ENCODE measurements around the gene TNRC18. TPM values are rescaled to one million over a fixed set of nuclear protein-coding genes. Genes with fewer than 3 reads are reported as not detected.

The TNRC18 gene
- total RNA-seq, 1 experiment from 2014 or later, result 10.2 TPM

- no peaks in the 10 kb centered on the region for H3K36me3 ChIP-seq (ENCODE audit: insufficient read depth, low read length)
- no peaks in the 10 kb centered on the region for H3K9me2 ChIP-seq (replicated peaks; ENCODE audit: insufficient read depth, low read length)
- H3K4me3 ChIP-seq (ENCODE audit: low read length), result no peak overlapping the region
- H3K9ac ChIP-seq (ENCODE audit: low read length), result no peak overlapping the region
- no peaks in the 10 kb centered on the region for H4K20me1 ChIP-seq (ENCODE audit: insufficient read depth, low read depth, low read length)
- H3K27me3 ChIP-seq (ENCODE audit: low read length), result no peaks in the 10 kb centered on the region
- H3K79me2 ChIP-seq (ENCODE audit: low read length), result no peaks in the 10 kb centered on the region
- H3K4me2 ChIP-seq (ENCODE audit: low read depth, low read length, poor library complexity, severe bottlenecking), result no peak overlapping the region
- H3K9me3 ChIP-seq (ENCODE audit: low read length), result no peaks in the 10 kb centered on the region
- H3K27ac ChIP-seq (ENCODE audit: low read length), result no peak overlapping the region
- no peak for DNase-seq
- H2AFZ ChIP-seq (ENCODE audit: low read length), result no peak overlapping the region
- H3K4me1 ChIP-seq (ENCODE audit: low read length), result no peaks in the 10 kb centered on the region
Measured at GRCh38 chr7:5408777-5409176, 14.9 kb downstream of the TNRC18 start.

GRCh38 chr7:5406957-5407945, 16.4 kb downstream of the TNRC18 start:
- no peaks in the 10 kb centered on the region for H3K9me3 ChIP-seq (ENCODE audit: low read length)
- no peak overlapping the region for H3K4me3 ChIP-seq (ENCODE audit: low read length)
- no peaks in the 10 kb centered on the region for H3K79me2 ChIP-seq (ENCODE audit: low read length)
- H4K20me1 ChIP-seq (ENCODE audit: insufficient read depth, low read depth, low read length), result no peaks in the 10 kb centered on the region
- no peaks in the 10 kb centered on the region for H3K36me3 ChIP-seq (ENCODE audit: insufficient read depth, low read length)
- no peak overlapping the region for H3K9ac ChIP-seq (ENCODE audit: low read length)
- no peaks in the 10 kb centered on the region for H3K4me1 ChIP-seq (ENCODE audit: low read length)
- H2AFZ ChIP-seq (ENCODE audit: low read length), result no peak overlapping the region
- no peaks in the 10 kb centered on the region for H3K9me2 ChIP-seq (replicated peaks; ENCODE audit: insufficient read depth, low read length)
- H3K4me2 ChIP-seq (ENCODE audit: low read depth, low read length, poor library complexity, severe bottlenecking), result no peak overlapping the region
- H3K27ac ChIP-seq (ENCODE audit: low read length), result no peak overlapping the region
- no peak for DNase-seq
- no peaks in the 10 kb centered on the region for H3K27me3 ChIP-seq (ENCODE audit: low read length)

- Histone ChIP-seq H3K9ac (ENCODE audit: low read length) (no peak overlapping the region), H3K4me3 (ENCODE audit: low read length) (no peak overlapping the region), H3K9me3 (ENCODE audit: low read length) (no peaks in the 10 kb centered on the region), H3K79me2 (ENCODE audit: low read length) (no peaks in the 10 kb centered on the region), H3K4me1 (ENCODE audit: low read length) (no peaks in the 10 kb centered on the region), H3K4me2 (ENCODE audit: low read depth, low read length, poor library complexity, severe bottlenecking) (no peak overlapping the region), H3K27ac (ENCODE audit: low read length) (no peak overlapping the region), H2AFZ (ENCODE audit: low read length) (no peak overlapping the region), H4K20me1 (ENCODE audit: insufficient read depth, low read depth, low read length) (no peaks in the 10 kb centered on the region), H3K27me3 (ENCODE audit: low read length) (no peaks in the 10 kb centered on the region), H3K9me2 (replicated peaks; ENCODE audit: insufficient read depth, low read length) (no peaks in the 10 kb centered on the region), H3K36me3 (ENCODE audit: insufficient read depth, low read length) (no peaks in the 10 kb centered on the region)
- DNase-seq, result no peak
Measured at GRCh38 chr7:5404421-5404826, 19.2 kb downstream of the TNRC18 start.

GRCh38 chr7:5403442-5403841, 20.2 kb downstream of the TNRC18 start:
- H4K20me1 ChIP-seq (ENCODE audit: insufficient read depth, low read depth, low read length), result no peaks in the 10 kb centered on the region
- no peaks in the 10 kb centered on the region for H3K9me2 ChIP-seq (replicated peaks; ENCODE audit: insufficient read depth, low read length)
- H3K27me3 ChIP-seq (ENCODE audit: low read length), result no peaks in the 10 kb centered on the region
- no peaks in the 10 kb centered on the region for H3K79me2 ChIP-seq (ENCODE audit: low read length)
- no peaks in the 10 kb centered on the region for H3K9me3 ChIP-seq (ENCODE audit: low read length)
- no peak overlapping the region for H3K4me2 ChIP-seq (ENCODE audit: low read depth, low read length, poor library complexity, severe bottlenecking)
- no peaks in the 10 kb centered on the region for H3K36me3 ChIP-seq (ENCODE audit: insufficient read depth, low read length)
- no peak for DNase-seq
- no peaks in the 10 kb centered on the region for H3K4me1 ChIP-seq (ENCODE audit: low read length)
- H3K27ac ChIP-seq (ENCODE audit: low read length), result no peak overlapping the region
- no peak overlapping the region for H3K4me3 ChIP-seq (ENCODE audit: low read length)
- H3K9ac ChIP-seq (ENCODE audit: low read length), result no peak overlapping the region
- no peak overlapping the region for H2AFZ ChIP-seq (ENCODE audit: low read length)

DNA sequence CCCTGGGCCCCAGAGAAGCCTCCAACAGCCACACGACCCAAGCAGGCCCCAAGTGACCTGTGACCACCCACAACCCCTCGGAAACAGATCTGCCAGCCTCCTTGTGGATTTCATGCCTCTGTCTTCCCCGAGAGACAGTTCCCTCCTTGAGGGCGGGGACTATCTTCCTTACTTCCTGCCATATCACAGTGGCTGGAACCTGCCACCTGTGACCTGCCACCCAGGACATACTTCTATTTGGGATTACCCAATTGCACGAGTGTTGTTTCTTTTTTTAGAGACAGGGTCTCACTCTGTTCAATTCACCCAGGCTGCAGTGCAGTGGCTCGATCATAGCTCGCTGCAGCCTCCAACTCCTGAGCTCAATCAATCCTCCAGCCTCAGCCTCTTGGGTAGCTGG, 25.9 kb downstream of the TNRC18 start:
- Histone ChIP-seq H2AFZ (ENCODE audit: low read length) (peak overlapping the region; percentile 21; the same call in 1 of the 2 replicates), H3K9ac (ENCODE audit: low read length) (peak overlapping the region; percentile 97; the same call in 1 of the 2 replicates), H3K36me3 (ENCODE audit: insufficient read depth, low read length) (no peaks in the 10 kb centered on the region; the same call in 1 of the 2 replicates), H3K27me3 (ENCODE audit: low read length) (no peaks in the 10 kb centered on the region), H3K79me2 (ENCODE audit: low read length) (peaks cover 25% of the 10 kb centered on the region), H3K4me1 (ENCODE audit: low read length) (peaks cover 4% of the 10 kb centered on the region; the same call in 1 of the 2 replicates), H3K9me3 (ENCODE audit: low read length) (no peaks in the 10 kb centered on the region), H3K4me2 (ENCODE audit: low read depth, low read length, poor library complexity, severe bottlenecking) (peak overlapping the region; percentile 75), H4K20me1 (ENCODE audit: insufficient read depth, low read depth, low read length) (no peaks in the 10 kb centered on the region), H3K4me3 (ENCODE audit: low read length) (peak overlapping the region; percentile 89; the same call in 1 of the 2 replicates), H3K27ac (ENCODE audit: low read length) (no peak overlapping the region; the same call in 1 of the 2 replicates), H3K9me2 (replicated peaks; ENCODE audit: insufficient read depth, low read length) (no peaks in the 10 kb centered on the region)
- no peak for DNase-seq

DNA sequence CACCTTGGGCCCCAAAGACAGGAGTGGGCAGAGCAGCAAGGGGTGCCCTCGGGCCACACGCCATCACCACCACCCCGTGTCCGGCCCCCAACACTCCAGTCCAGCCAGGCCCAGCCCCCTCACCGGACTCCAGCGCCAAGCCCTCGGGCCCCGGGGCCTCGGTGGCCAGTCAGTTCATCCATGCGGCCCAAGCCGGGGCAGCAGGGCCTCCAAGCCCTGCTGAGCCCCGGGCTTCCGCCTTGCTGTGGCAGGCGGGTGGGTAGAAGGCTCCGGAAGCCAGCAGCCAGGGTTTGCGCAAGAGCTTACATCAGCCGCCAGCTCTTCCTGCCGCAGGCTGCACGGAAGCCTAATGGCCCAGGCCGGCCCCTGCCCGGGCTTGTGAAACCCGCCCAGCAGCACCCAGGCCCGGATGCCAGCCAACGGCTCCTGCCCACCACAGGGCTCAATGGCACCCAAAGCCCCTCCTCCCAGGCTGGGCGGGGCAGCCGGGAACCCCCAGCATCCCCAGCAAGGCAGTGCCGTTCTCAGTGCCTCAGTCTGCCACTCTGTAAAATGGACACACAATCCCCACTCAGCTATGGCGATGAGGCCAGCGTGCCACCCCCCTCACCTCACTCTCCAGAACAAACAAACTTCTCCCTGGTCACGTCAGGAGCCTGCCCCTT, 26.5 kb downstream of the TNRC18 start:
- H3K9me2 ChIP-seq (replicated peaks; ENCODE audit: insufficient read depth, low read length), result no peaks in the 10 kb centered on the region
- H3K27me3 ChIP-seq (ENCODE audit: low read length), result no peaks in the 10 kb centered on the region
- DNase-seq, result peak; percentile 97
- peak overlapping the region; percentile 97 for H3K9ac ChIP-seq (ENCODE audit: low read length)
- H3K27ac ChIP-seq (ENCODE audit: low read length), result peak overlapping the region; percentile 68
- H3K36me3 ChIP-seq (ENCODE audit: insufficient read depth, low read length), result no peaks in the 10 kb centered on the region; the same call in 1 of the 2 replicates
- peak overlapping the region; percentile 75 for H3K4me2 ChIP-seq (ENCODE audit: low read depth, low read length, poor library complexity, severe bottlenecking)
- H3K4me3 ChIP-seq (ENCODE audit: low read length), result peak overlapping the region; percentile 89
- peak overlapping the region; percentile 52 for H2AFZ ChIP-seq (ENCODE audit: low read length)
- no peaks in the 10 kb centered on the region for H3K9me3 ChIP-seq (ENCODE audit: low read length)
- peaks cover 4% of the 10 kb centered on the region; the same call in 1 of the 2 replicates for H3K4me1 ChIP-seq (ENCODE audit: low read length)
- H3K79me2 ChIP-seq (ENCODE audit: low read length), result peaks cover 25% of the 10 kb centered on the region
- no peaks in the 10 kb centered on the region for H4K20me1 ChIP-seq (ENCODE audit: insufficient read depth, low read depth, low read length)

DNA sequence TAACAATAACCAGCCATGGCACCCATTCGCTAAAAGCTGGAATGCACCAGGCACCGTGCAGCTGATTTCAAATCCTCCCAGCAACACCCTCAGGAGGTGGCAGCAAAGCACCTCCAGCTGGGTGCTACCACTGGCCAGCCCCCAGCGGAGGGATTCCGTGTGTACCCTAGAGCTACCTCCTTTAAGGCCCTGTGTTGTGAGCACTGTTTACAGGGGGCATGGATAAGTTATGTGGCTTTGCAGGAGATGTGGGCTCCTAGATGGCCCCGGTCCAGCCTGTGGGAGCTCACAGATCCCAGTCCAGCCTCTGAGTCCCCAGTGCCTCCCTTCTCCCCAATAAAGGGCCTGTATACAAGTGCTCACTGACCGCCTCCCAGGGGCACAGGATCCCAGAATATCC, 27.1 kb downstream of the TNRC18 start:
- H3K27ac ChIP-seq (ENCODE audit: low read length), result peak overlapping the region; percentile 68
- H3K4me1 ChIP-seq (ENCODE audit: low read length), result peaks cover 4% of the 10 kb centered on the region; the same call in 1 of the 2 replicates
- no peaks in the 10 kb centered on the region for H3K9me3 ChIP-seq (ENCODE audit: low read length)
- no peaks in the 10 kb centered on the region for H3K9me2 ChIP-seq (replicated peaks; ENCODE audit: insufficient read depth, low read length)
- H3K27me3 ChIP-seq (ENCODE audit: low read length), result no peaks in the 10 kb centered on the region
- H3K79me2 ChIP-seq (ENCODE audit: low read length), result peaks cover 25% of the 10 kb centered on the region
- DNase-seq, result peak; percentile 85
- H4K20me1 ChIP-seq (ENCODE audit: insufficient read depth, low read depth, low read length), result no peaks in the 10 kb centered on the region
- H3K9ac ChIP-seq (ENCODE audit: low read length), result peak overlapping the region; percentile 97
- H3K4me3 ChIP-seq (ENCODE audit: low read length), result peak overlapping the region; percentile 89
- peak overlapping the region; percentile 75 for H3K4me2 ChIP-seq (ENCODE audit: low read depth, low read length, poor library complexity, severe bottlenecking)
- peak overlapping the region; percentile 52; the same call in 1 of the 2 replicates for H2AFZ ChIP-seq (ENCODE audit: low read length)
- H3K36me3 ChIP-seq (ENCODE audit: insufficient read depth, low read length), result no peaks in the 10 kb centered on the region; the same call in 1 of the 2 replicates

- H3K27me3 ChIP-seq (ENCODE audit: low read length), result no peaks in the 10 kb centered on the region
- no peaks in the 10 kb centered on the region; the same call in 1 of the 2 replicates for H3K36me3 ChIP-seq (ENCODE audit: insufficient read depth, low read length)
- no peak overlapping the region for H3K4me2 ChIP-seq (ENCODE audit: low read depth, low read length, poor library complexity, severe bottlenecking)
- H3K9ac ChIP-seq (ENCODE audit: low read length), result no peak overlapping the region
- no peak overlapping the region for H2AFZ ChIP-seq (ENCODE audit: low read length)
- H3K79me2 ChIP-seq (ENCODE audit: low read length), result peaks cover 25% of the 10 kb centered on the region
- peaks cover 4% of the 10 kb centered on the region; the same call in 1 of the 2 replicates for H3K4me1 ChIP-seq (ENCODE audit: low read length)
- no peaks in the 10 kb centered on the region for H3K9me2 ChIP-seq (replicated peaks; ENCODE audit: insufficient read depth, low read length)
- H4K20me1 ChIP-seq (ENCODE audit: insufficient read depth, low read depth, low read length), result no peaks in the 10 kb centered on the region
- H3K4me3 ChIP-seq (ENCODE audit: low read length), result no peak overlapping the region
- H3K27ac ChIP-seq (ENCODE audit: low read length), result no peak overlapping the region
- no peaks in the 10 kb centered on the region for H3K9me3 ChIP-seq (ENCODE audit: low read length)
- DNase-seq, result no peak
Measured at GRCh38 chr7:5395246-5395645, 28.4 kb downstream of the TNRC18 start.
